OCI-LY3 (cell line): Measurements from ENCODE around the gene MAPK12.

Experiments
- CTCF ChIP-seq: fragments of 200-600, 300-600 bp; sonication (generic); IDR thresholded peaks from 2 replicates; pipeline ENCODE4 v1.5.1; 2014; ENCODE audit warnings: antibody characterized with exemption, low read length, low read depth
- EZH2phosphoT487 ChIP-seq: fragments of 200-600 bp; shearing (Covaris generic); IDR thresholded peaks from 2 replicates; pipeline ENCODE4 v1.6.1; 2018; ENCODE audit warnings: antibody characterized with exemption, mixed run types, low read depth

DNA sequence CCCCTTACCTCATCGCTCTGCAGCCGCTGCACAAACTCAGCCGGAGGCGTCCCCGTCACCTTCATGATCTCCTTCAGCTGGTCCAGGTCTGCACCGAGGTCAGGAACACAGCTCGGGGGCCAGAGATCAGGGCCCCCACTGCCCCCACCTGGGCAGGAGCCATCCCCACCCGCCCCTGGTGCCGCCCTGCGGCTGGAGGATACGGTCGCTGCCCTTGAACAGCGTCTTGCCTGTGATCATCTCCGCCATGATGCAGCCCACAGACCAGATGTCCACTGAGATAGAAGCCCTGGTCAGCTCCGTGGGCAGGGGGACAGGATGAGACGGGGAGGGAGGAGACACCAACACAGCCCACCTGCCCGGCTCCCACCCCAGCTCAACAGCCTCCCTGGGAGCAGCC lies 5.9 kb downstream of the MAPK12 start:
- TF ChIP-seq CTCF (no peak), EZH2phosphoT487 (no peak)
